Adrenal gland (tissue), 5 donors: ENCODE data around the gene MROH8.

Experiments used
- POLR2A ChIP-seq, 2 donors: fragments of 450-650 bp; IDR thresholded peaks; one replicate each; pipeline ENCODE4 v1.6.1; 2017; ENCODE audit warnings: antibody characterized with exemption in 2 of 2, mild to moderate bottlenecking in 2 of 2, moderate library complexity in 1 of 2
- TF ChIP-seq, protein P1 (sequence below), 6 experiments: fragments of 450-650 bp in 4 of 6; fragments of 200-600 bp in 2 of 6; sonication (generic) in 1 of 6; IDR thresholded peaks; 1 replicate in 5 of 6; 2 replicates in 1 of 6; pipeline versions ENCODE4 v1.5.1 to v1.8.0; 2016 to 2021; ENCODE audit warnings: antibody characterized with exemption in 6 of 6, mild to moderate bottlenecking in 2 of 6, moderate library complexity in 1 of 6
- donor health status: DM: no; HTN: no; CAD: no.

DNA sequence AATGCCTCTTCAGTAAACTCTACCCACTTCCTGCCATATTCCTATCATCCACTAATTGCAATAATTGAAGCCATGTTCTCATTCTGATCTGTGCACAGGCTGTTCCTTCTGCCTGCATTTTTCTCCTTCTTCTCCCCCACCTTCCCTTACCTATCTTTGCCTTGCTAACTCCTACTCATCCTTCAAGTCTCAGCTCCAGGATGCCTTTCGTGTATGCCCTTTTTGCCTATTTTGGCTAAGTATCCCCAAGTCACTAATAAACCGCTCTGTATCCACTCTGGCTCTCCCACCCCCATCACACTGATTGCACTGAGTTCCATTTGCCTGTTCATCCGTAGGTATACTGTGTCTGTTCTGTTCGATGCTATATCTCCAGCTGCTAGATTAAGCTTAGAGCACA lies 6.5 kb downstream of the MROH8 start:
- TF ChIP-seq, protein P1, sequence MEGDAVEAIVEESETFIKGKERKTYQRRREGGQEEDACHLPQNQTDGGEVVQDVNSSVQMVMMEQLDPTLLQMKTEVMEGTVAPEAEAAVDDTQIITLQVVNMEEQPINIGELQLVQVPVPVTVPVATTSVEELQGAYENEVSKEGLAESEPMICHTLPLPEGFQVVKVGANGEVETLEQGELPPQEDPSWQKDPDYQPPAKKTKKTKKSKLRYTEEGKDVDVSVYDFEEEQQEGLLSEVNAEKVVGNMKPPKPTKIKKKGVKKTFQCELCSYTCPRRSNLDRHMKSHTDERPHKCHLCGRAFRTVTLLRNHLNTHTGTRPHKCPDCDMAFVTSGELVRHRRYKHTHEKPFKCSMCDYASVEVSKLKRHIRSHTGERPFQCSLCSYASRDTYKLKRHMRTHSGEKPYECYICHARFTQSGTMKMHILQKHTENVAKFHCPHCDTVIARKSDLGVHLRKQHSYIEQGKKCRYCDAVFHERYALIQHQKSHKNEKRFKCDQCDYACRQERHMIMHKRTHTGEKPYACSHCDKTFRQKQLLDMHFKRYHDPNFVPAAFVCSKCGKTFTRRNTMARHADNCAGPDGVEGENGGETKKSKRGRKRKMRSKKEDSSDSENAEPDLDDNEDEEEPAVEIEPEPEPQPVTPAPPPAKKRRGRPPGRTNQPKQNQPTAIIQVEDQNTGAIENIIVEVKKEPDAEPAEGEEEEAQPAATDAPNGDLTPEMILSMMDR (IDR thresholded peaks at IDR 0.05), result no peak
- TF ChIP-seq POLR2A (IDR thresholded peaks at IDR 0.05), result no peak
